GM06990 (cell line): Measurements from ENCODE around the gene NBL1.
"Not testable (repeated sequence)": the region's sequence is repeated elsewhere in the genome, so short reads cannot be mapped to it uniquely, and the experiment has no call there.

Experiments
- DNase-seq: peaks from one replicate; pipeline ENCODE4 v3.0.0-alpha.2; 2011; ENCODE audit not compliant: insufficient read length; ENCODE audit errors: extremely low read depth
- H3K27me3 ChIP-seq: replicated peaks from 2 replicates; pipeline ENCODE4 v1.6.0; 2011; ENCODE audit warnings: low read length; ENCODE audit not compliant: control insufficient read depth, insufficient read depth
- H3K36me3 ChIP-seq: 2 replicates; pipeline ENCODE4 v1.5.1; 2011; ENCODE audit warnings: low read length; ENCODE audit not compliant: control insufficient read depth, insufficient read depth
- H3K4me3 ChIP-seq: replicated peaks from 2 replicates; pipeline ENCODE4 v1.5.1; 2011; ENCODE audit warnings: low read depth, mild to moderate bottlenecking, control low read depth, low read length
- CTCF ChIP-seq: IDR thresholded peaks from 2 replicates; pipeline ENCODE4 v1.5.1; 2011; ENCODE audit warnings: low read length, control low read depth, mild to moderate bottlenecking, inconsistent platforms; ENCODE audit not compliant: insufficient read depth, poor library complexity, severe bottlenecking

The NBL1 gene

GRCh38 chr1:19625291-19625937, 18.7 kb upstream of the NBL1 start:
- Histone ChIP-seq H3K36me3 (peaks cover 17% of the 10 kb centered on the region), H3K27me3 (no peaks in the 10 kb centered on the region), H3K4me3 (no peak overlapping the region)
- DNase-seq: no peak
- no peak for TF ChIP-seq CTCF

DNA sequence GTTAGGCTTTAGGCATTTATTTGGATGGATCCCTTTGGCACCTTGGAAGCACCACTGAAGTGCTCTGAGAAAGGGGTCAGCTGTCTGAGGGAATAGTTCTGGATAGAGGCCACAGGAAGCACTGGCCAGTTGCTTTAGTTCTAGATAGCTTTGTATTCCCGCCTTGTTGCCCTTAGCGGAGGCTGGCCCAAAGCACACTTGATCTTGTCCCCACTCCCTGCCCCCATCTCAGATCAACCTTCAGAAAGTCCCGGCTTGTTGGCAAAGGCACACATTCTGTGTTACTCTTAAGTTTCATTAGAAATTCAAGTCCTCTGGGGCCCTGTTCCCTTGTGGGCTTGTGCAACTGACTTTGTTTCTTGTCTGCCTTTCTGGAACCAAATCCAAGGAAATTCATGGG, 15.2 kb upstream of the NBL1 start:
- H3K36me3 ChIP-seq: peaks cover 15% of the 10 kb centered on the region
- H3K4me3 ChIP-seq: no peak overlapping the region
- DNase-seq: no peak
- TF ChIP-seq CTCF: no peak
- no peaks in the 10 kb centered on the region for H3K27me3 ChIP-seq

DNA sequence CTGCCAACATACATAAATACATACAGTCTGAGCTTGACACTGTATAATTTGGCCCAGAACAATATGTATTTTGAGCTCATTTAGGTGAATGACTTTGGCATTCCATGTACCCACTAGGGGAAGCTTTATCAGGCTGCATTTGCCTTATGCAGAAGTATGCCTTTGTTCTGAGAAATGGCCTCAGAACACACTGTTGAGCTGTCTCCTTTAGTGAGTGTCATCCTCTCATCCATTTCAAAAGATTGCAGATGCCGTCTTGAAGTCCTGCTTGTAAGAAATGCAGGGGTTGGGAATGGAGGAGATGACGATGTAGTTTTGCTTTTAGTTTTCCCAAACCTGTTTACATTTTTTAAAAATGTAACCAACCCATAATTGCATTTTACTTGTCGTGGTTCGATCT, 14.8 kb upstream of the NBL1 start:
- DNase-seq: no peak
- Histone ChIP-seq H3K4me3 (no peak overlapping the region), H3K36me3 (peaks cover 15% of the 10 kb centered on the region), H3K27me3 (no peaks in the 10 kb centered on the region)
- no peak for TF ChIP-seq CTCF

GRCh38 chr1:19630192-19630591, 13.9 kb upstream of the NBL1 start:
- not testable (repeated sequence) for DNase-seq, H3K4me3 ChIP-seq, H3K27me3 ChIP-seq
- peaks cover 11% of the 10 kb centered on the region for H3K36me3 ChIP-seq

- Histone ChIP-seq H3K4me3 (no peak overlapping the region), H3K27me3 (no peaks in the 10 kb centered on the region), H3K36me3 (peaks cover 11% of the 10 kb centered on the region)
- no peak for DNase-seq
- no peak for TF ChIP-seq CTCF
Measured at GRCh38 chr1:19630720-19631395, 13.3 kb upstream of the NBL1 start.

- H3K27me3 ChIP-seq: no peaks in the 10 kb centered on the region
- H3K4me3 ChIP-seq: no peak overlapping the region
- H3K36me3 ChIP-seq: peaks cover 6% of the 10 kb centered on the region
- no peak for TF ChIP-seq CTCF
- no peak for DNase-seq
Measured at GRCh38 chr1:19632211-19632610, 11.9 kb upstream of the NBL1 start.
